ENCODE measurements around the gene PPIL3.

DNA sequence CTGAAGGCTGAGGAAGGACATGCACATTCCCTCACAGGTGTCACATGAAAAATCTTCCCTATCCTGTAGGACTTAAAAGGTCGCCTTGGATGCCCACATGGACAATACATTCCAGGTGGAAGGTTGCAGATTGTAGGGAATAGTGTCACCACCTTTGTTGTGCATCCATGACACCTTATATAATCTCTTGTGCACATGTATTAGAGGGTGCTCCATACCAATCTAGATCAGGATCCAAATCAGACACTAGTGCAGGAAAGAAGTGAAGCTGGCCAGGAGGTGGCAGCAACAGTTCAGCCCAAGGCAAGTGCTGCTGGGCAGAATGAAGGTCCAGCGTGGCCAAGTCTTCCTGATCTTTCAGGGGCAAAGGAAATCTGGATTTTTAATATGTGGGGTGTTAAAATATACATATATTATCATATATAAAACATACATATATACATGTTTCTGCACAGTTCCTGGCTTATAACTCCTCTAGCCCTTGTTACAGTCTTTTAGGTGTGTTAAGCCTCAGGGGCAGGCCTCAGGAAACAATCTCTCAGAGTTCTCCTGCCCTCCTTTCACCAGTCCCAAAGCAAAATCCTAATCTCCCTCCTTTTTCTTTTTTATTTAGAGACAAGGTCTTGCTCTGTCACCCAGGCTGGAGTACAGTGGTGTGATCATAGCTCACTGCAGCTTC is 16.9 kb upstream of the PPIL3 start:
- TF ChIP-seq ZNF140 (CRISPR knock-in tag; IDR thresholded peaks at IDR 0.05): no peak
- TF ChIP-seq, protein P1, sequence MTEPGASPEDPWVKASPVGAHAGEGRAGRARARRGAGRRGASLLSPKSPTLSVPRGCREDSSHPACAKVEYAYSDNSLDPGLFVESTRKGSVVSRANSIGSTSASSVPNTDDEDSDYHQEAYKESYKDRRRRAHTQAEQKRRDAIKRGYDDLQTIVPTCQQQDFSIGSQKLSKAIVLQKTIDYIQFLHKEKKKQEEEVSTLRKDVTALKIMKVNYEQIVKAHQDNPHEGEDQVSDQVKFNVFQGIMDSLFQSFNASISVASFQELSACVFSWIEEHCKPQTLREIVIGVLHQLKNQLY (CRISPR knock-in tag; conservative IDR thresholded peaks at IDR 0.05): no peak
- TF ChIP-seq, protein P2, sequence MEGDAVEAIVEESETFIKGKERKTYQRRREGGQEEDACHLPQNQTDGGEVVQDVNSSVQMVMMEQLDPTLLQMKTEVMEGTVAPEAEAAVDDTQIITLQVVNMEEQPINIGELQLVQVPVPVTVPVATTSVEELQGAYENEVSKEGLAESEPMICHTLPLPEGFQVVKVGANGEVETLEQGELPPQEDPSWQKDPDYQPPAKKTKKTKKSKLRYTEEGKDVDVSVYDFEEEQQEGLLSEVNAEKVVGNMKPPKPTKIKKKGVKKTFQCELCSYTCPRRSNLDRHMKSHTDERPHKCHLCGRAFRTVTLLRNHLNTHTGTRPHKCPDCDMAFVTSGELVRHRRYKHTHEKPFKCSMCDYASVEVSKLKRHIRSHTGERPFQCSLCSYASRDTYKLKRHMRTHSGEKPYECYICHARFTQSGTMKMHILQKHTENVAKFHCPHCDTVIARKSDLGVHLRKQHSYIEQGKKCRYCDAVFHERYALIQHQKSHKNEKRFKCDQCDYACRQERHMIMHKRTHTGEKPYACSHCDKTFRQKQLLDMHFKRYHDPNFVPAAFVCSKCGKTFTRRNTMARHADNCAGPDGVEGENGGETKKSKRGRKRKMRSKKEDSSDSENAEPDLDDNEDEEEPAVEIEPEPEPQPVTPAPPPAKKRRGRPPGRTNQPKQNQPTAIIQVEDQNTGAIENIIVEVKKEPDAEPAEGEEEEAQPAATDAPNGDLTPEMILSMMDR (IDR thresholded peaks at IDR 0.05 in 2 of 3, conservative IDR thresholded peaks at IDR 0.05 in 1 of 3; ENCODE audit: insufficient read depth in 2 of 3, low read depth in 1 of 3, low read length in 3 of 3): peak; percentile 58 to 74 (median 73)
